ENCODE measurements around the gene NFYA.

DNA sequence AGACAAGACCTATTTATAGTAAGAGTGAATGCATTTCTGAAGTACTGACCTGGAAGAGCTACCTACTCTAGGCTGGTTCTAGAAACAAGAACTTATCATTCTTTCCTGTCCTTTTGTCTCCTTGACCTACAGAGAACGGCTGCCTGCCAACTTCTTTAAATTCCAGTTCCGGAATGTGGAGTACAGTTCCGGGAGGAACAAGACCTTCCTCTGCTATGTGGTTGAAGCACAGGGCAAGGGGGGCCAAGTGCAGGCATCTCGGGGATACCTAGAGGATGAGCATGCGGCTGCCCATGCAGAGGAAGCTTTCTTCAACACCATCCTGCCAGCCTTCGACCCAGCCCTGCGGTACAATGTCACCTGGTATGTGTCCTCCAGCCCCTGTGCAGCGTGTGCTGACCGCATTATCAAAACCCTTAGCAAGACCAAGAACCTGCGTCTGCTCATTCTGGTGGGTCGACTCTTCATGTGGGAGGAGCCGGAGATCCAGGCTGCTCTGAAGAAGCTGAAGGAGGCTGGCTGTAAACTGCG is 11.5 kb upstream of the NFYA start:
- TF ChIP-seq, protein P1, sequence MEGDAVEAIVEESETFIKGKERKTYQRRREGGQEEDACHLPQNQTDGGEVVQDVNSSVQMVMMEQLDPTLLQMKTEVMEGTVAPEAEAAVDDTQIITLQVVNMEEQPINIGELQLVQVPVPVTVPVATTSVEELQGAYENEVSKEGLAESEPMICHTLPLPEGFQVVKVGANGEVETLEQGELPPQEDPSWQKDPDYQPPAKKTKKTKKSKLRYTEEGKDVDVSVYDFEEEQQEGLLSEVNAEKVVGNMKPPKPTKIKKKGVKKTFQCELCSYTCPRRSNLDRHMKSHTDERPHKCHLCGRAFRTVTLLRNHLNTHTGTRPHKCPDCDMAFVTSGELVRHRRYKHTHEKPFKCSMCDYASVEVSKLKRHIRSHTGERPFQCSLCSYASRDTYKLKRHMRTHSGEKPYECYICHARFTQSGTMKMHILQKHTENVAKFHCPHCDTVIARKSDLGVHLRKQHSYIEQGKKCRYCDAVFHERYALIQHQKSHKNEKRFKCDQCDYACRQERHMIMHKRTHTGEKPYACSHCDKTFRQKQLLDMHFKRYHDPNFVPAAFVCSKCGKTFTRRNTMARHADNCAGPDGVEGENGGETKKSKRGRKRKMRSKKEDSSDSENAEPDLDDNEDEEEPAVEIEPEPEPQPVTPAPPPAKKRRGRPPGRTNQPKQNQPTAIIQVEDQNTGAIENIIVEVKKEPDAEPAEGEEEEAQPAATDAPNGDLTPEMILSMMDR (IDR thresholded peaks at IDR 0.05): no peak
- TF ChIP-seq RNF2 (IDR thresholded peaks at IDR 0.05; ENCODE audit: borderline replicate concordance, low read depth) (no peak), KDM1A (IDR thresholded peaks at IDR 0.05; ENCODE audit: low read depth) (no peak), SMC3 (IDR thresholded peaks at IDR 0.05) (no peak)

Data from A549 (cell line).